ENCODE results near the gene LRG1.

The LRG1 gene

GRCh38 chr19:4488496-4488895 lies 51.3 kb downstream of the LRG1 start:
- H3K9ac ChIP-seq (ENCODE audit: low read length), result no peak overlapping the region
- no peak overlapping the region for H3K4me3 ChIP-seq (ENCODE audit: insufficient read depth, low read length, poor library complexity, severe bottlenecking)
- no peaks in the 10 kb centered on the region for H4K20me1 ChIP-seq (ENCODE audit: low read depth, low read length)
- TF ChIP-seq CTCF (IDR thresholded peaks at IDR 0.05; ENCODE audit: insufficient read depth, low read length, poor library complexity, severe bottlenecking) (no peak), EZH2phosphoT487 (conservative IDR thresholded peaks at IDR 0.05; ENCODE audit: low read length) (no peak)
- H3K4me2 ChIP-seq (ENCODE audit: low read depth, low read length, poor library complexity, severe bottlenecking), result no peak overlapping the region
- H3K9me2 ChIP-seq (replicated peaks; ENCODE audit: insufficient read depth, low read length), result no peaks in the 10 kb centered on the region
- no peaks in the 10 kb centered on the region for H3K79me2 ChIP-seq (ENCODE audit: insufficient read depth, low read length)
- H2AFZ ChIP-seq (ENCODE audit: low read depth, low read length, severe bottlenecking), result no peak overlapping the region
- H3K27ac ChIP-seq (ENCODE audit: low read depth, low read length), result no peak overlapping the region
- H3K36me3 ChIP-seq (ENCODE audit: low read length), result no peaks in the 10 kb centered on the region
- H3K27me3 ChIP-seq (ENCODE audit: low read length), result no peaks in the 10 kb centered on the region
- H3K9me3 ChIP-seq (ENCODE audit: insufficient read depth, low read length), result no peaks in the 10 kb centered on the region
- no peaks in the 10 kb centered on the region for H3F3A ChIP-seq (ENCODE audit: insufficient read depth)

GRCh38 chr19:4487572-4487971 lies 52.3 kb downstream of the LRG1 start:
- Histone ChIP-seq H3K9me3 (ENCODE audit: insufficient read depth, low read length) (no peaks in the 10 kb centered on the region), H3K36me3 (ENCODE audit: low read length) (no peaks in the 10 kb centered on the region), H2AFZ (ENCODE audit: low read depth, low read length, severe bottlenecking) (no peak overlapping the region), H3K27ac (ENCODE audit: low read depth, low read length) (no peak overlapping the region), H3K9me2 (replicated peaks; ENCODE audit: insufficient read depth, low read length) (no peaks in the 10 kb centered on the region), H4K20me1 (ENCODE audit: low read depth, low read length) (no peaks in the 10 kb centered on the region), H3K9ac (ENCODE audit: low read length) (no peak overlapping the region), H3K4me3 (ENCODE audit: insufficient read depth, low read length, poor library complexity, severe bottlenecking) (no peak overlapping the region), H3F3A (ENCODE audit: insufficient read depth) (no peaks in the 10 kb centered on the region), H3K79me2 (ENCODE audit: insufficient read depth, low read length) (no peaks in the 10 kb centered on the region), H3K4me2 (ENCODE audit: low read depth, low read length, poor library complexity, severe bottlenecking) (no peak overlapping the region), H3K27me3 (ENCODE audit: low read length) (no peaks in the 10 kb centered on the region)
- TF ChIP-seq EZH2phosphoT487 (conservative IDR thresholded peaks at IDR 0.05; ENCODE audit: low read length), result no peak
- TF ChIP-seq CTCF (IDR thresholded peaks at IDR 0.05; ENCODE audit: insufficient read depth, low read length, poor library complexity, severe bottlenecking), result no peak
